ENCODE results near the gene RAD1.

GRCh38 chr5:34889394-34889793, 25.9 kb downstream of the RAD1 start:
- TF ChIP-seq POLR2A (IDR thresholded peaks at IDR 0.05; ENCODE audit: low read depth, low read length) (no peak), POLR2AphosphoS5 (IDR thresholded peaks at IDR 0.05; ENCODE audit: low read depth, low read length) (no peak), TAF1 (IDR thresholded peaks at IDR 0.05; ENCODE audit: low read depth, low read length) (no peak), POU2F2 (IDR thresholded peaks at IDR 0.05; ENCODE audit: low read depth, low read length) (no peak), SPI1 (IDR thresholded peaks at IDR 0.05; ENCODE audit: low read depth, low read length) (no peak)

Measured in GM12891 (cell line).